Kidney epithelial cell (primary cell): Measurements from ENCODE around the gene CD99L2. TPM values are rescaled to one million over a fixed set of nuclear protein-coding genes. Genes with fewer than 3 reads are reported as not detected.
"Not testable (repeated sequence)": the region's sequence is repeated elsewhere in the genome, so short reads cannot be mapped to it uniquely, and the experiment has no call there.

Experiments
- DNase-seq: peaks from one replicate; pipeline ENCODE4 v3.0.0-alpha.2; 2010; ENCODE audit warnings: low read depth
- H3K27me3 ChIP-seq: 2 replicates; pipeline ENCODE4 v1.6.0; 2011; ENCODE audit warnings: low read length; ENCODE audit not compliant: control insufficient read depth, insufficient read depth
- H3K36me3 ChIP-seq: 2 replicates; pipeline ENCODE4 v1.5.1; 2011; ENCODE audit warnings: low read length; ENCODE audit not compliant: control insufficient read depth, insufficient read depth
- H3K4me3 ChIP-seq: 2 replicates; pipeline ENCODE4 v1.5.1; 2011; ENCODE audit warnings: low read depth, mild to moderate bottlenecking, control low read depth, low read length
- CTCF ChIP-seq: IDR thresholded peaks from 2 replicates; pipeline ENCODE4 v1.5.1; 2011; ENCODE audit warnings: mild to moderate bottlenecking, moderate library complexity, low read length, control low read depth, inconsistent platforms; ENCODE audit not compliant: insufficient read depth, poor library complexity, severe bottlenecking
- total RNA-seq: library from RNA; depleted of rRNA; stranded (reverse); fragments of >200 nt; gene quantifications from 2 replicates; pipeline ENCODE4 v1.2.3, GENCODE V29; 2015

The CD99L2 gene
- total RNA-seq, 1 donor from 2014 or later = 29.8 TPM

- no peak for DNase-seq
- Histone ChIP-seq H3K4me3 (no peak overlapping the region), H3K27me3 (no peaks in the 10 kb centered on the region), H3K36me3 (no peaks in the 10 kb centered on the region)
- no peak for TF ChIP-seq CTCF
Observed at GRCh38 chrX:150828785-150829184, 69.7 kb downstream of the CD99L2 start.

DNA sequence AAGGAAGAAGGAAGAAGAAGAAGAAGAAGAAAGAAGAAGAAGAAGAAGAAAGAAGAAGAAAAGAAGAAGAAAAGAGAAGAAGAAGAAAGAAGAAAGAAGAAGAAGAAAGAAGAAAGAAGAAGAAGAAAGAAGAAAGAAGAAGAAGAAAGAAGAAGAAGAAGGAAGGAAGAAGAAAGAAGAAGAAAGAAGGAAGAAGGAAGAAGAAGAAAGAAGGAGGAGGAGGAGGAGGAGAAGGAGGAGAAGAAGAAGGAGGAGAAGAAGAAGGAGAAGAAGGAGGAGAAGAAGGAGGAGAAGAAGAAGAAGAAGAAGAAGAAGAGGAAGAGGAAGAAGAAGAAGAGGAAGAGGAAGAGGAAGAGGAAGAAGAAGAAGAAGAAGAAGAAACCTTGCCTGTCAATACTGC lies 74.1 kb downstream of the CD99L2 start:
- not testable (repeated sequence) for H3K4me3 ChIP-seq, H3K36me3 ChIP-seq, DNase-seq, H3K27me3 ChIP-seq

DNA sequence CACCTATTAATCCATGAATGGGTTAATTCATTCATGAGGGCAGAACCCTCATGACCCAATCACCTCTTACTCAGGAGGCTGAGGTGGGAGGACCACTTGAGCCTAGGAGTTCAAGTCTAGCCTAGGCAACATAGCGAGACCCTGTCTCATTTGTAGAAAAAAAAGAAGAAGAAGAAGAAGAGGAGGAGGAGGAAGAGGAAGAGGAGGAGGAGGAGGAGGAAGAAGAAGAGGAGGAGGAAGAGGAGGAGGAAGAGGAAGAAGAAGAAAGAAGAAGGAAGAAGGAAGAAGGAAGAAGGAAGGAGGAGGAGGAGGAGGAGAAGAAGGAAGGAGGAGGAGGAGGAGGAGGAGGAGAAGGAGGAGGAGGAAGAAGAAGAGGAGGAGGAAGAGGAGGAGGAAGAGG lies 74.6 kb downstream of the CD99L2 start:
- not testable (repeated sequence) for DNase-seq, H3K27me3 ChIP-seq, H3K4me3 ChIP-seq, H3K36me3 ChIP-seq

DNA sequence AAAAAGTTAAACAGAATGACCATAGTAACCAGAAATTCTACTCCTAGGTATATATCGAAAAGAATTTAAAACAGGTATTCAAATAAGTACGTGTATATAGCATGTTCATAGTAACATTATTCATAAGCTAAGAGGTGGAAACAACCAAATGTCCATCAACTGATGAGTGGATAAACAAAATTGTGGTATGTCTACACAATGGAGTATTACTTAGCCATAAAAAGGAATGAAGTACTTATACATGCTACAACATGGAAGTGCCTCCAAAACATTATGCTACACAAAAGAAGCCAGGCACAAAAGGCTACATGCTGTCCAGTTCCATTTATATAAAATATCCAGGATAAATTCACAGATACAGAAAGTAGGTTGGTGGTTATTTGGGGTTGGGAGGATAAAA lies 76.5 kb downstream of the CD99L2 start:
- Histone ChIP-seq H3K36me3 (no peaks in the 10 kb centered on the region), H3K27me3 (no peaks in the 10 kb centered on the region), H3K4me3 (no peak overlapping the region)
- TF ChIP-seq CTCF = no peak
- no peak for DNase-seq

DNA sequence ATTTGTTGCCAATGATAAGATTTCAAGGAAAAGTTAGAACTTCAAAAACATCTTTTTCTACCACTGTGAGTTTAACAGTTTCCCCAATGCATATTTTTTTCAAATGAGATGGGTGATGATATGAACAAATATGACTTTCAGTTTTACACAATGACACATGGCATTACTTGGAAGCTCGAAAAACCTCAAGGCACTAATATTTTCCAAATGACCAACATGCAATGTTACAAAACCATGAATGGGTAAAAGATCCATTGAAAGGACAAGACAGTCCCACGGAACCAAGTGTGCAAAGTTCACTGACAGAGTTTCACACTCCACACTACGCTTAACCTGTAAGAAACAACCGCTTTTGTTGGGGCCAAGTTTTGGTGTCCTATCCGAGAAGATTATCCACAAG lies 84.5 kb downstream of the CD99L2 start:
- H3K4me3 ChIP-seq = no peak overlapping the region
- no peak for TF ChIP-seq CTCF
- no peaks in the 10 kb centered on the region for H3K36me3 ChIP-seq
- DNase-seq = no peak
- H3K27me3 ChIP-seq = no peaks in the 10 kb centered on the region

DNA sequence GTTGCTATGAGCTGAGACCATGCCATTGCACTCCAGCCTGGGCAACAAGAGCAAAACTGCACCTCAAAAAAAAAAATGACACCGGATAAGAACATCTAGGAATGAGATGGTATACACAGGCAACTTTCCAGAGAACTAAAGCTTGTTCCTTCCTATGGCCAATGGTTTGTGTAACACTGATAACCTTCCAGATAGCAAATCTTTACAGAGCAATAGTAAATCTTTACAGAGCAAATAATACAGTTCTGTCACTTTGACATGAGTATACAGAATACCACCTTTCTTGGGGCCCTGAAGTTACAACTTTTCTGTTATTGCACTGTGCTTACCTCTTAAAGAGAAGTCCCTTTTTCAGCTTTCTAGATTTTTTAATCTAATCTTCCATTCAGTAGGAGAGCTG lies 91.6 kb downstream of the CD99L2 start:
- TF ChIP-seq CTCF = no peak
- DNase-seq = no peak
- Histone ChIP-seq H3K27me3 (no peaks in the 10 kb centered on the region), H3K36me3 (no peaks in the 10 kb centered on the region), H3K4me3 (no peak overlapping the region)

GRCh38 chrX:150805736-150806135 lies 92.7 kb downstream of the CD99L2 start:
- H3K36me3 ChIP-seq = no peaks in the 10 kb centered on the region
- H3K4me3 ChIP-seq = no peak overlapping the region
- no peak for DNase-seq
- H3K27me3 ChIP-seq = no peaks in the 10 kb centered on the region
- no peak for TF ChIP-seq CTCF
